Small intestine (tissue), 7 donors: Measurements from ENCODE around the gene FNDC5. TPM values are rescaled to one million over a fixed set of nuclear protein-coding genes. Genes with fewer than 3 reads are reported as not detected.

Experiments used
- DNase-seq, 2 donors: peaks; one replicate each; pipeline versions ENCODE4 v3.0.0 to v3.0.0-alpha.2; 2013
- FAIRE-seq: peaks from 2 replicates; lab custom pipeline; 2012; peaks lifted over from hg19 to GRCh38; lab: Jason Lieb, UNC
- H3K27ac ChIP-seq, 3 donors: one replicate each; pipeline ENCODE4 v1.5.1; 2013; ENCODE audit warnings: low read length in 2 of 3, mild to moderate bottlenecking in 2 of 3, control low read depth in 1 of 3, inconsistent platforms in 1 of 3, low read depth in 1 of 3, moderate library complexity in 1 of 3
- H3K27me3 ChIP-seq, 3 donors: one replicate each; pipeline ENCODE4 v1.6.1; 2013; ENCODE audit warnings: low read length in 3 of 3, inconsistent platforms in 1 of 3; ENCODE audit not compliant: control insufficient read depth in 3 of 3, insufficient read depth in 3 of 3
- H3K36me3 ChIP-seq, 3 donors: one replicate each; pipeline ENCODE4 v1.6.1; 2013; ENCODE audit warnings: low read length in 3 of 3, inconsistent platforms in 1 of 3, low read depth in 1 of 3, mild to moderate bottlenecking in 1 of 3, moderate library complexity in 1 of 3; ENCODE audit not compliant: control insufficient read depth in 3 of 3, insufficient read depth in 2 of 3
- H3K4me1 ChIP-seq, 3 donors: one replicate each; pipeline ENCODE4 v1.6.1; 2013; ENCODE audit warnings: low read length in 2 of 3, inconsistent platforms in 1 of 3, low read depth in 1 of 3, mild to moderate bottlenecking in 1 of 3, moderate library complexity in 1 of 3; ENCODE audit not compliant: control insufficient read depth in 3 of 3, insufficient read depth in 2 of 3
- H3K4me3 ChIP-seq, 3 donors: one replicate each; pipeline ENCODE4 v1.5.1; 2013; ENCODE audit warnings: low read length in 3 of 3, control low read depth in 1 of 3, inconsistent platforms in 1 of 3, low read depth in 1 of 3, mild to moderate bottlenecking in 1 of 3, moderate library complexity in 1 of 3
- H3K9me3 ChIP-seq, 2 donors: one replicate each; pipeline ENCODE4 v1.6.1; 2013; ENCODE audit warnings: low read depth in 1 of 2, low read length in 1 of 2; ENCODE audit not compliant: control insufficient read depth in 2 of 2, insufficient read depth in 1 of 2
- WGBS, 3 donors: extraction: QIAGEN DNeasy Blood & Tissue Kit; methylation state at CpG; one replicate each; pipeline ENCODE4 v1.1.7; 2013; 5-methylcytosine and 5-hydroxymethylcytosine counted together
- polyA plus RNA-seq, 4 donors: library from polyadenylated mRNA; stranded (reverse) in 3 of 4; unstranded in 1 of 4; fragments of 200-250 nt in 3 of 4; fragments of 120-200 nt in 1 of 4; gene quantifications; one replicate each; pipeline versions ENCODE4 v1.2.1 to v1.2.3, GENCODE V29; 2013
- donor health status: healthy with polysubstance abuse.
- donor health status: control.
- donor health status: control.
- donor health status: Bipolar disorder and iron deficiency.
- donor health status: healthy.

The FNDC5 gene
- polyA plus RNA-seq, 4 donors, result 1.1 to 5.5 (median 1.2) TPM; not detected in 1

- Histone ChIP-seq H3K36me3 (no peaks in the 10 kb centered on the region), H3K4me3 (no peak overlapping the region), H3K9me3 (no peaks in the 10 kb centered on the region), H3K27ac (no peak overlapping the region), H3K4me1 (no peaks in the 10 kb centered on the region), H3K27me3 (peaks cover 0 to 16% (median 5%) of the 10 kb centered on the region in 3 donors)
- peak; percentile 62 to 67 for DNase-seq
- WGBS, 3 donors, result 16 to 31% (median 25%) methylated on average over 16 of the region's 16 CpGs
- FAIRE-seq, result no peak
These were observed 5.9 kb upstream of the FNDC5 start for GRCh38 chr1:32876341-32877210.

GRCh38 chr1:32874860-32875752, 4.4 kb upstream of the FNDC5 start:
- H3K4me1 ChIP-seq, result peaks cover 0 to 9% (median 0%) of the 10 kb centered on the region in 3 donors
- no peak for FAIRE-seq
- H3K9me3 ChIP-seq, result no peaks in the 10 kb centered on the region
- no peak overlapping the region for H3K4me3 ChIP-seq
- H3K27me3 ChIP-seq, result peaks cover 0 to 26% (median 13%) of the 10 kb centered on the region in 3 donors
- 67 to 71% (median 68%) methylated on average over 5 of the region's 5 CpGs for WGBS, 3 donors
- no peaks in the 10 kb centered on the region for H3K36me3 ChIP-seq
- no peak for DNase-seq
- H3K27ac ChIP-seq, result no peak overlapping the region

- WGBS, 3 donors, result 74 to 85% (median 79%) methylated on average over 5 of the region's 5 CpGs
- Histone ChIP-seq H3K36me3 (peaks cover 0 to 4% (median 0%) of the 10 kb centered on the region in 3 donors), H3K27me3 (peaks cover 0 to 28% (median 14%) of the 10 kb centered on the region in 3 donors), H3K27ac (no peak overlapping the region), H3K4me1 (peaks cover 0 to 11% (median 0%) of the 10 kb centered on the region in 3 donors), H3K9me3 (no peaks in the 10 kb centered on the region), H3K4me3 (no peak overlapping the region)
- FAIRE-seq (no peak), DNase-seq (no peak)
These were observed 2.8 kb upstream of the FNDC5 start for GRCh38 chr1:32873484-32873883.

- no peak for FAIRE-seq
- Histone ChIP-seq H3K4me3 (no peak overlapping the region), H3K9me3 (no peaks in the 10 kb centered on the region), H3K4me1 (peaks cover 0 to 11% (median 0%) of the 10 kb centered on the region in 3 donors), H3K27ac (no peak overlapping the region), H3K27me3 (peaks cover 0 to 28% (median 14%) of the 10 kb centered on the region in 3 donors), H3K36me3 (peaks cover 0 to 6% (median 2%) of the 10 kb centered on the region in 3 donors)
- no peak for DNase-seq
- WGBS, 3 donors, result 46 to 54% (median 50%) methylated on average over 7 of the region's 7 CpGs
These were observed 1.4 kb upstream of the FNDC5 start for GRCh38 chr1:32872192-32872460.

GRCh38 chr1:32871364-32872191, 866 bp upstream of the FNDC5 start:
- WGBS, 3 donors, result 48 to 54% (median 53%) methylated on average over 13 of the region's 13 CpGs
- Histone ChIP-seq H3K27ac (no peak overlapping the region), H3K36me3 (peaks cover 0 to 7% (median 2%) of the 10 kb centered on the region in 3 donors), H3K9me3 (no peaks in the 10 kb centered on the region), H3K4me3 (peak overlapping the region in 2 of 3 donors; percentile 45 to 56), H3K4me1 (peaks cover 0 to 11% (median 0%) of the 10 kb centered on the region in 3 donors), H3K27me3 (peaks cover 0 to 22% (median 14%) of the 10 kb centered on the region in 3 donors)
- FAIRE-seq, result no peak
- DNase-seq, result no peak

GRCh38 chr1:32869923-32870614, 643 bp downstream of the FNDC5 start:
- Histone ChIP-seq H3K27ac (no peak overlapping the region), H3K4me3 (peak overlapping the region in 2 of 3 donors; percentile 32 to 56), H3K27me3 (peaks cover 0 to 19% (median 14%) of the 10 kb centered on the region in 3 donors), H3K4me1 (peaks cover 0 to 11% (median 0%) of the 10 kb centered on the region in 3 donors), H3K9me3 (no peaks in the 10 kb centered on the region), H3K36me3 (peaks cover 0 to 7% (median 2%) of the 10 kb centered on the region in 3 donors)
- 15 to 45% (median 40%) methylated on average over 10 to 16 of the region's 16 CpGs for WGBS, 3 donors
- no peak for DNase-seq
- no peak for FAIRE-seq

- no peaks in the 10 kb centered on the region for H3K9me3 ChIP-seq
- WGBS, 3 donors, result 89 to 97% (median 94%) methylated on average over 9 of the region's 9 CpGs
- DNase-seq (no peak), FAIRE-seq (no peak)
- peaks cover 0 to 11% (median 0%) of the 10 kb centered on the region in 3 donors for H3K4me1 ChIP-seq
- peaks cover 0 to 15% (median 2%) of the 10 kb centered on the region in 3 donors for H3K36me3 ChIP-seq
- no peak overlapping the region for H3K4me3 ChIP-seq
- H3K27ac ChIP-seq, result no peak overlapping the region
- peaks cover 0 to 19% (median 14%) of the 10 kb centered on the region in 3 donors for H3K27me3 ChIP-seq
These were observed 1.8 kb downstream of the FNDC5 start for GRCh38 chr1:32868806-32869455.
